Lung (tissue), 16 donors: ENCODE measurements around the gene PSMB3. TPM values are rescaled to one million over a fixed set of nuclear protein-coding genes. Genes with fewer than 3 reads are reported as not detected.
A peak's percentile ranks its signal among the peaks of the same experiment; 100 is the strongest.

Experiments
- ATAC-seq: fragments of 200-7000 bp; cut with Tn5 transposase; one replicate; pipeline ENCODE4 v1.9.1; 2020; ENCODE audit warnings: moderate number of reproducible peaks; ENCODE audit not compliant: insufficient read depth, low FRiP score
- DNase-seq, 3 donors: peaks; one replicate each; pipeline ENCODE4 v3.0.0-alpha.2; 2013 to 2017
- H3K27ac ChIP-seq, 2 donors: one replicate each; pipeline ENCODE4 v1.5.1; 2013; ENCODE audit warnings: mild to moderate bottlenecking in 2 of 2, moderate library complexity in 2 of 2, control low read depth in 1 of 2, inconsistent platforms in 1 of 2, low read depth in 1 of 2, low read length in 1 of 2
- H3K27me3 ChIP-seq, 3 donors: one replicate each; pipeline ENCODE4 v1.5.1; 2013; ENCODE audit warnings: low read length in 2 of 3; ENCODE audit not compliant: control insufficient read depth in 3 of 3, insufficient read depth in 3 of 3
- H3K36me3 ChIP-seq, 4 donors: one replicate each; pipeline ENCODE4 v1.5.1; 2013; ENCODE audit warnings: low read length in 4 of 4, mild to moderate bottlenecking in 1 of 4, moderate library complexity in 1 of 4; ENCODE audit not compliant: control insufficient read depth in 4 of 4, insufficient read depth in 4 of 4
- H3K4me1 ChIP-seq, 5 donors: one replicate each; pipeline ENCODE4 v1.5.1; 2013; ENCODE audit warnings: low read length in 5 of 5, mild to moderate bottlenecking in 2 of 5, moderate library complexity in 1 of 5; ENCODE audit not compliant: control insufficient read depth in 5 of 5, insufficient read depth in 5 of 5
- H3K4me3 ChIP-seq: one replicate; pipeline ENCODE4 v1.5.1; 2013; ENCODE audit warnings: mild to moderate bottlenecking, control low read depth, moderate library complexity
- H3K9ac ChIP-seq, 2 donors: one replicate each; pipeline ENCODE4 v1.5.1; 2013; ENCODE audit warnings: low read length in 2 of 2, control low read depth in 1 of 2; ENCODE audit not compliant: insufficient read depth in 1 of 2
- H3K9me3 ChIP-seq, 4 donors: one replicate each; pipeline ENCODE4 v1.5.1; 2013; ENCODE audit warnings: low read length in 3 of 4, mild to moderate bottlenecking in 1 of 4, moderate library complexity in 1 of 4; ENCODE audit not compliant: control insufficient read depth in 4 of 4, insufficient read depth in 3 of 4
- CTCF ChIP-seq: IDR thresholded peaks from 2 replicates; pipeline ENCODE4 v1.5.1; 2012; ENCODE audit warnings: mild to moderate bottlenecking; ENCODE audit errors: control extremely low read depth, extremely low read depth
- WGBS, 2 donors: extraction: QIAGEN DNeasy Blood & Tissue Kit; methylation state at CpG; one replicate each; pipeline ENCODE4 v1.1.7; 2013; 5-methylcytosine and 5-hydroxymethylcytosine counted together
- long read RNA-seq, 5 donors: transcript quantifications; one replicate each; lab custom pipeline, GENCODE V29; 2026
- polyA plus RNA-seq, 2 donors: library from polyadenylated mRNA; stranded (reverse); fragments of 200-250 nt; gene quantifications; one replicate each; pipeline ENCODE4 v1.2.1, GENCODE V29; 2013
- total RNA-seq, 2 donors: library from RNA; depleted of rRNA in 1 of 2; stranded (reverse); fragments of >200 nt in 1 of 2; gene quantifications; one replicate each; pipeline ENCODE4 v1.2.1, GENCODE V29; 2014 to 2021
- donor health status: control.
- donor health status: control.
- donor health status: Bipolar disorder and iron deficiency.
- donor health status: healthy.
- donor health status: DM: yes; HTN: yes; CAD: no.

Gene PSMB3
- total RNA-seq = 100 to 1,000 TPM in 1 of 2 donors, 10 to 100 TPM in 1; 81.3 to 175 TPM
- 100 to 1,000 TPM; 293 to 374 TPM for polyA plus RNA-seq
- long read RNA-seq, donor 1, transcript PSMB3-211 (6 exons, 773 nt) = major isoform, 83 of 128 reads
- long read RNA-seq, donor 1, transcript PSMB3-209 (3 exons, 426 nt) = minor isoform, 17 of 128 reads
- long read RNA-seq, donor 1, transcript PSMB3-210 (2 exons, 562 nt) = minor isoform, 17 of 128 reads
- long read RNA-seq, donor 1, partial matches to known transcripts = 10 of 128 reads
- long read RNA-seq, donor 1, other reads (novel, unspliced or antisense) = 0 of 128 reads
- long read RNA-seq, donor 2, transcript PSMB3-209 (3 exons, 426 nt) = minor isoform, 12 of 56 reads
- long read RNA-seq, donor 2, transcript PSMB3-211 (6 exons, 773 nt) = major isoform, 42 of 56 reads
- long read RNA-seq, donor 2, partial matches to known transcripts = 0 of 56 reads
- long read RNA-seq, donor 2, other reads (novel, unspliced or antisense) = 0 of 56 reads
- long read RNA-seq, donor 3, transcript PSMB3-210 (2 exons, 562 nt) = minor isoform, 7 of 5,563 reads
- long read RNA-seq, donor 3, transcript PSMB3-209 (3 exons, 426 nt) = minor isoform, 9 of 5,563 reads
- long read RNA-seq, donor 3, transcript PSMB3-211 (6 exons, 773 nt) = major isoform, 48 of 5,563 reads
- long read RNA-seq, donor 3, partial matches to known transcripts = 5,432 of 5,563 reads
- long read RNA-seq, donor 3, other reads (novel, unspliced or antisense) = 67 of 5,563 reads
- long read RNA-seq, donor 4, transcript PSMB3-209 (3 exons, 426 nt) = minor isoform, 8 of 4,394 reads
- long read RNA-seq, donor 4, transcript PSMB3-210 (2 exons, 562 nt) = minor isoform, 10 of 4,394 reads
- long read RNA-seq, donor 4, transcript PSMB3-211 (6 exons, 773 nt) = major isoform, 45 of 4,394 reads
- long read RNA-seq, donor 4, partial matches to known transcripts = 4,287 of 4,394 reads
- long read RNA-seq, donor 4, other reads (novel, unspliced or antisense) = 43 of 4,394 reads
- long read RNA-seq, donor 5, transcript PSMB3-211 (6 exons, 773 nt) = major isoform, 77 of 171 reads
- long read RNA-seq, donor 5, transcript PSMB3-209 (3 exons, 426 nt) = minor isoform, 9 of 171 reads
- long read RNA-seq, donor 5, transcript PSMB3-210 (2 exons, 562 nt) = minor isoform, 16 of 171 reads
- long read RNA-seq, donor 5, partial matches to known transcripts = 61 of 171 reads
- long read RNA-seq, donor 5, other reads (novel, unspliced or antisense) = 5 of 171 reads

- Histone ChIP-seq H3K4me3 (peak within 1 kb of the TSS; percentile 78), H3K27me3 (peaks cover 0 to 16% (median 10%) of the 10 kb centered on the region in 3 donors), H3K9me3 (no peaks in the 10 kb centered on the region), H3K4me1 (peaks cover 0 to 41% (median 6%) of the 10 kb centered on the region in 5 donors), H3K36me3 (peaks cover 7 to 18% (median 10%) of the 10 kb centered on the region in 4 donors), H3K27ac (peak within 1 kb of the TSS; percentile 85 to 96), H3K9ac (peak within 1 kb of the TSS; percentile 56 to 87)
- no peak for TF ChIP-seq CTCF
- DNase-seq (peak; percentile 98 to 100 (median 99)), ATAC-seq (peak; percentile 80)
- 0% methylated on average over 44 of the region's 44 CpGs for WGBS, 2 donors
Observed at GRCh38 chr17:38752308-38753070, at the start of gene PSMB3. Gene PSMB3 (plus strand): TSS chr17:38752741. CDS start chr17:38752827, 86 bp downstream.

GRCh38 chr17:38702916-38703741, 49.4 kb upstream of the PSMB3 start:
- no peak for TF ChIP-seq CTCF
- no peak for ATAC-seq
- Histone ChIP-seq H3K27me3 (no peaks in the 10 kb centered on the region), H3K4me1 (peaks cover 3 to 52% (median 15%) of the 10 kb centered on the region in 5 donors), H3K9ac (peak overlapping the region in 1 of 2 donors; percentile 78), H3K27ac (peak overlapping the region; percentile 95 to 97), H3K4me3 (peak overlapping the region; percentile 70), H3K36me3 (peaks cover 0 to 5% (median 0%) of the 10 kb centered on the region in 4 donors), H3K9me3 (peaks cover 0 to 2% (median 0%) of the 10 kb centered on the region in 4 donors)
- DNase-seq = peak in 1 of 3 donors; percentile 35
- WGBS, 2 donors = 2% methylated on average over 55 of the region's 55 CpGs
